ENCODE measurements around the gene BDH1.

BDH1 gene

DNA sequence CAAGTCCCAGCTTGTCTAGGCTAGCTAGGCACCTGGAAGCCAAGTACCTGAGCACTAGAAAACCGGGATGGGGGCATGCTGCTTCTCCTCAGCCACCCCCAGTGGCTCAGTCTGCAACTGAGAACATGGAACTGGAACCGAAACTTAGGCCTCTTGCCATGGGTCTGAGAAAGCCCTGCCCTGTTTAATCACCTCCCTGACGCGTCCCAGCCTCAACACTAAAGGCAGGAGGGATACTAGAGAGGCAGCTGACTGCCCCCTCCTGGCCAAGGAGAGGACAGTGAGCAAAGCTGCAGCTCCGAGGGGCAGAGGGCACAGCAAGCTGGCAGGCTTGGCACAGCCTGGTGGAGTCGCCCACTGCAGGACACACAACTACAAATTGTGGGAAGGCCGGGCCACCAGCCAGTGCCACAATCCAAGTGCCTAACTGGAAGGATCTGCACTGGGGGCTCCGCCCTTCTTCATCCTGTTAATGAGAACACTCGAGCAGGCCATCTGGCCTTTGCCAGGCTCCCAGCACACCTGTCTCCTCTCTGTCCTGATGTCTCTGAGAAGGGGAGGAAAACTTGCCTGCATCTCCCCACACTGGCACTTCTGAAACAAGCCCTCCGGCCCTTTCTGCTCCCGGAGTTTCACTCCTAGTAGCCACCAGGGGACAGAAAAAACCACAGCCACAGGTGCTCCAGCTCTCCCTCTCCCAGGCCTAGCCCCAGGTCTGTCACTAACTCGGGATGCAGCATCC is 53.7 kb downstream of the BDH1 start:
- DNase-seq (ENCODE audit: low read depth) = peak; percentile 66
- TF ChIP-seq, protein P1, sequence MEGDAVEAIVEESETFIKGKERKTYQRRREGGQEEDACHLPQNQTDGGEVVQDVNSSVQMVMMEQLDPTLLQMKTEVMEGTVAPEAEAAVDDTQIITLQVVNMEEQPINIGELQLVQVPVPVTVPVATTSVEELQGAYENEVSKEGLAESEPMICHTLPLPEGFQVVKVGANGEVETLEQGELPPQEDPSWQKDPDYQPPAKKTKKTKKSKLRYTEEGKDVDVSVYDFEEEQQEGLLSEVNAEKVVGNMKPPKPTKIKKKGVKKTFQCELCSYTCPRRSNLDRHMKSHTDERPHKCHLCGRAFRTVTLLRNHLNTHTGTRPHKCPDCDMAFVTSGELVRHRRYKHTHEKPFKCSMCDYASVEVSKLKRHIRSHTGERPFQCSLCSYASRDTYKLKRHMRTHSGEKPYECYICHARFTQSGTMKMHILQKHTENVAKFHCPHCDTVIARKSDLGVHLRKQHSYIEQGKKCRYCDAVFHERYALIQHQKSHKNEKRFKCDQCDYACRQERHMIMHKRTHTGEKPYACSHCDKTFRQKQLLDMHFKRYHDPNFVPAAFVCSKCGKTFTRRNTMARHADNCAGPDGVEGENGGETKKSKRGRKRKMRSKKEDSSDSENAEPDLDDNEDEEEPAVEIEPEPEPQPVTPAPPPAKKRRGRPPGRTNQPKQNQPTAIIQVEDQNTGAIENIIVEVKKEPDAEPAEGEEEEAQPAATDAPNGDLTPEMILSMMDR (IDR thresholded peaks at IDR 0.05; ENCODE audit: low read length, missing control alignments) = peak; percentile 63
- H3K4me3 ChIP-seq (replicated peaks; ENCODE audit: low read depth, low read length) = no peak overlapping the region

DNA sequence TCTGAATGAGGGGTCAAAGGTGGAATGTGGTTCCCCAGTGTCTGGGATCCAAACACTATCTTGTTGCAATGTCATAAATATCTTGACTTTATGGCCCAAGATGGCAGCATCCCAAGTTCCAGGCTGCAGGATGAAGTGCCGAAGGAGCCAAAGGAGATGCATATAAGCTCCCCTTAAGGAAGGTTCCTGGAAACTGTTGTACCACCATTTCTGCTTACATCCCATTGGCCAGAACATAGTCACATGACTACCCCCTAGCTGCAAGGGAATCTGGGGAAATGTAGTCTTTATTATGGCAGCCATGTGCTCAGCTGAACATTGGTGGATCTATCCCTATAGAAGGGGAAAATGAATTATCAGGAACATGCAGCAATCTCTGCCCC is 54.3 kb downstream of the BDH1 start:
- no peak overlapping the region for H3K4me3 ChIP-seq (replicated peaks; ENCODE audit: low read depth, low read length)
- peak; percentile 55 for DNase-seq (ENCODE audit: low read depth)
- TF ChIP-seq, protein P1 (IDR thresholded peaks at IDR 0.05; ENCODE audit: low read length, missing control alignments) = no peak

DNA sequence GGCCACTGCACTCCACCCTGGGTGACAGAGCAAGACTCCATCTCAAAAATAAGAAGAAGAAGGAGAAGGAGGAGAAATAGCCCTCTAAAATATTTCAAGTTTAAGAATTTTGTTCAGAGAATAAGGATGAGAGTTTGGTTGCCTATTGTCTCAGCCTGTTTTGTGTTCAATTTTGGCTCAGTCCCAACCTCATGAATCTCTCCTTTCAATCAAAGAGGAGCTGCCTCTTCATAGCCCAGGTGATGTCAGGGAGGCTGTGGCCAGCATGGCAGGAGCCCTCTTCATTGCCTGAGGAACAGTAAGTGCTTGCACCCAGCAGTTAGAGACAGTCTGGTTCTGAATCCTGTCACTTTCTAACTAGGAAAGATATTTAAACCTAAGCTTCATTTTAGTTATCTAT is 55.0 kb downstream of the BDH1 start:
- H3K4me3 ChIP-seq (replicated peaks; ENCODE audit: low read depth, low read length) = no peak overlapping the region
- DNase-seq (ENCODE audit: low read depth) = no peak
- TF ChIP-seq, protein P1 (IDR thresholded peaks at IDR 0.05; ENCODE audit: low read length, missing control alignments) = no peak

DNA sequence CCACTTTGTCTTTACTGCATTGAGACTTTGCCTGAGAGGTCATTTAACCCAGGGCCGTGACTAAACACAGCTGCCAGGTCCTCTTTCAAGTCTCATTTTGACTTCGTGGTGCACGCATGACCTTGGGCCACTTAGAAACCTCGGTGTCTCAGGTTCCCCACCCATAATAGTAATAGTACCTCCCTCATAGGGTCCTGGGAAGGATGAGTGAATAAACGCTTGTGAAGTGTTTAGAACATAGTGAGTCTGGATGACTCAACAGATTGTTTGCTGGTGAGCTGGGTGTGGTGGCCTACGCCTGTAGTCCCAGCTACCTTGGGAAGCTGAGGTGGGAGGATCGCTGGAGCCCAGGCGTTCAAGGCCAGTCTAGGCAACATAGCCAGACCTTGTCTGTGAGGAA is 56.3 kb downstream of the BDH1 start:
- H3K4me3 ChIP-seq (replicated peaks; ENCODE audit: low read depth, low read length) = no peak overlapping the region
- TF ChIP-seq, protein P1 (IDR thresholded peaks at IDR 0.05; ENCODE audit: low read length, missing control alignments) = no peak
- peak; percentile 58 for DNase-seq (ENCODE audit: low read depth)

DNA sequence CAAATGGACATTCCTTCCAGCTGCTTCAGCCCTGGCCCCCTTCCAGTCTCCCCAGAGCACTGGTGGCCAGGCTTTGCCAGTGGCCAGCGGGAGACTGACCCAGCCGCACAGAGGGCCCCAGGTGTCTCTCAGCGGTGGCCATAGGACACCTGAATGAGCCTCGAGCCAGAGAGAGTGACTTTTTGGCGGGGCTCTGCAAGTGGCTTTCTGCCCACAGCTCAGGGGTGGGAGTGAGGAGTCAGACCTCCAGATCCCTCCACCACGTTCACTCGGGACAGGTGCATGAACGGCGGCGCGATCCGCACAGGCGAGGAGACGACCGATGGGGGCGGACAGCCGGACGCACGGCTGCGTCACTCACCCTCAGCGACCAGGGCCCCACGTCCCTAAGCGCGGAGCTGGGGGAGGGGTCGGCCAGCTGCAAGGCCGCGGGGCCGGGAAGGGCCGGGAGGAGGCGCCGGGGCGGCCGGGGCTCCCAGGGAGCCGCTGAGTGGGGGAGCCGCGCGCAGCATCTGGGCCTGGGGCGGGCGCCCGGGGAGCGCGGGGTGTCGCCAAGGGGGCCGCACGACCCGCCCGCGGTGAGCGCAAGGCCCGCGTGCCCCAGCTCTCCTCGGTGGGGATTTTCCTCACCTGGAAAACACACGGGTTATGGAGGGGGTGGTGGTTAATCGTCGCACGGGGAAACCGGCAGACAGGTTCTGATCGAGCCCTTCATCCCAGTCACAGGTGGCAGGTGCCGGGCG is 57.1 kb downstream of the BDH1 start:
- H3K4me3 ChIP-seq (replicated peaks; ENCODE audit: low read depth, low read length) = no peak overlapping the region
- TF ChIP-seq, protein P1 (IDR thresholded peaks at IDR 0.05; ENCODE audit: low read length, missing control alignments) = no peak
- no peak for DNase-seq (ENCODE audit: low read depth)

DNA sequence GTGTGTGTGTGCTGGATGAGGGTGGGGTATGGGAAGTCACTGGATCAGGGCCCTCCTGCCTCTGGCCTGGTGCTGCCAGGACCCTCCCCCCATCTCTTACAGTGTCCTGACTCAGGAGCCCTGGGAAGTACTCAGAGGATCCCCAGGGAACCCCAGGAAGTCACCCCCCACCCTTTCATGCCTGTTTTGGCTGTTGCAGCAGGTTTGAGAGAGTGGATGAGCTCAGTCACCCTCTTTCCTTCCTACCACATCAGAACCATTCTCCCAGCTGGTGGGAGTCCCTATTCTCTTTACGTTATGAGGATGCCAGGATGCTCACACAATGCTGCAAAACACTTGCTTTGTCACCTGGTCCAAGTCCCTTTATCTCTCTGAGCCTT is 59.0 kb downstream of the BDH1 start:
- TF ChIP-seq, protein P1 (IDR thresholded peaks at IDR 0.05; ENCODE audit: low read length, missing control alignments) = no peak
- H3K4me3 ChIP-seq (replicated peaks; ENCODE audit: low read depth, low read length) = no peak overlapping the region
- DNase-seq (ENCODE audit: low read depth) = no peak
